ENCODE data around the gene GDA.
A peak's percentile ranks its signal among the peaks of the same experiment; 100 is the strongest.
"Not testable (repeated sequence)": the region's sequence is repeated elsewhere in the genome, so short reads cannot be mapped to it uniquely, and the experiment has no call there.

GDA gene

DNA sequence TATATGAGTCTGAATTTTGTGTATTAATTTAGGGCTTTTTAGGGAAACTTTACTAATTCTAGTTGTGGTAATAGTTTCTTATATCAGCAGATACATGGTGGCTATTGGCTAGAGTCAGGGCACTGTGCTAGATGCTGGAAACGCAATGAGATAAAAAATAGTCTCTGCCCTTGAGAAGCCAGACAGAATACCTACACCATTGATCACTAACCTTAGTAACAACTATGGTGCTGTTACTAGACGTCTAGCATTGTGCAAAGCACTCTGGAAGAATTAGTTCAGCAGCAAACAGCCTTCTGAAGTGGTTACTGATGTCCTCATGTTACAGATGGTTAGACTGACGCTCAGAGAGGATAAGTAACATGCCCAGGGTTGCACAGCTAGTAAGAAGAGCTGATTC is 61.8 kb downstream of the GDA start:
- DNase-seq: no peak

- DNase-seq: no peak
These were observed 64.7 kb downstream of the GDA start for GRCh38 chr9:72213906-72214305.

DNA sequence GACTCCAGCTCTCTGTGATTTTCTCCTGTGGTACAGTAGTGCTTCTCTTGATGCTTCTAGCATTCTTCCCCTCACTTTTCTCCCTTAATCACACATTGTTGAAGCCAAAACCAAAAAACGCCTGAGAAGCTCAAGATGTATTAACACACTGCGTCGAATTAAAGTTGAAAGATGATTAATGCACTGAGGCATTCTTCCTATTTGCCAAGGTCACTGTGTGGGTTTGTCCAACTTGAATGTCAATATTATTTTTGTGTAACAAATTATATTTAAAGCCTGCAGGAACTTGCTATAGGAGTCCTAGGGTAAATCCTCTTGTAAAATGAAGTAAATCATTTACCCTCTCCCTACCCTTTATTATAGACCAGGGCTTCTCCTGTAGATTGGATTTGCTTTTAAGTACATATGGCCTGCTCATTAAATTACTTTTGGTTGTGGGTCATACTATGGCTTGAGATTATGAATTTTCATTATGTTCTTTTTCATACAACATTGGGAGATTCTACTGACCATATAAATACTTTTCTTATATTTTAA is 68.1 kb downstream of the GDA start:
- no peak for DNase-seq

- DNase-seq: no peak
These were observed 71.3 kb downstream of the GDA start for GRCh38 chr9:72220589-72220988.

- no peak for DNase-seq
These were observed 77.0 kb downstream of the GDA start for GRCh38 chr9:72226146-72226812.

- DNase-seq: no peak
These were observed 79.0 kb downstream of the GDA start for GRCh38 chr9:72228282-72228681.

- DNase-seq: no peak
These were observed 83.5 kb downstream of the GDA start for GRCh38 chr9:72232778-72233177.

GRCh38 chr9:72247549-72247948 is 98.3 kb downstream of the GDA start:
- no peak for DNase-seq

- DNase-seq: no peak
These were observed 102.3 kb downstream of the GDA start for GRCh38 chr9:72251589-72251988.

DNA sequence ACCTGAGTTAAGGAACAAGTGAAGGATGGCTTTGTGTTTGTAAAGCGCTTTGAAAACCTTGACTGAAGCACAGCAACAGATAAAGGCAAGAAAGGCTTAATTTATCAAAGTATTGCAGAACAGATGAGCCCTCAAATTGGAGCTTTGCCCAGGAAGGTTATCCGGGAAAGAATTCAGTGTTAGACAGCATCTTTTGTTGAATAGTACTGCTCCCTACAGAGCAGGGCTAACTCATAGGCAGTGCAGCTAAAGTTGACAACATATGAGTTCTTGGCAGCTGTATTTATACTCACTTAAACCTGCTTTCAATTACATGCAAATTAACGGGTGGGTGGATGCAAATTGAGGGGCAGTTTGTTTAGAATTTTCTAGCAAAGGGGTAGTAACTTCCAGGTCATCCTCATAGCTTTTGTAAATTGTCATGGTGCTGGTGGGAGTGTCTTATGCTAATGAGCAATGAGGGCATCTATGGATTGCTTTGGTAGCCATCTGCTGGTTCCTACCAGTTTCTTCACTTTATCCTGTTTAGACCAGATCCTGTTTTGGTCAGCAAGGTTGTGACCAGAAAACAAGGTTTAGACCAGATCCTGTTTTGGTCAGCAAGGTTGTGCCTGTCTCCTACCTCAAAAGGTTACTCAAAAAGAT is 105.8 kb downstream of the GDA start:
- no peak for DNase-seq

DNA sequence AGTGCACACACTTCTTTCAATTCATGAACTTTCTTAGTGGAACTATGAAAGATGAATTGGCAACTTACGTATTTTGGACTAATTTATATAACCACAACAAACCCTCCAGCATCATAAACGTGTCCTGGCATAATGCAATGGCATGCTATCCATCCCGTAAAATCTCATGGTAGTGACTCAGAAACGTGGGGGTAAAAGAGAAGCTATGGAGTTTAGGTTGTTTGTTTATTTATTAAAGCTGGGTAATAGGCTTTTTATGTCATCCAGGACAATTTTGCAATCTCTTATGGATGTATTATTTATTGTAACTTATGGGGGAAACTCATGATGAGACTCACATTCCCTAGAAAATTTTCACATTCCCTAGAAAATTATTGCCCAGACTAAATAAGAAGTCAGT is 106.3 kb downstream of the GDA start:
- DNase-seq: no peak

GRCh38 chr9:72256931-72257330 is 107.7 kb downstream of the GDA start:
- DNase-seq: no peak

DNA sequence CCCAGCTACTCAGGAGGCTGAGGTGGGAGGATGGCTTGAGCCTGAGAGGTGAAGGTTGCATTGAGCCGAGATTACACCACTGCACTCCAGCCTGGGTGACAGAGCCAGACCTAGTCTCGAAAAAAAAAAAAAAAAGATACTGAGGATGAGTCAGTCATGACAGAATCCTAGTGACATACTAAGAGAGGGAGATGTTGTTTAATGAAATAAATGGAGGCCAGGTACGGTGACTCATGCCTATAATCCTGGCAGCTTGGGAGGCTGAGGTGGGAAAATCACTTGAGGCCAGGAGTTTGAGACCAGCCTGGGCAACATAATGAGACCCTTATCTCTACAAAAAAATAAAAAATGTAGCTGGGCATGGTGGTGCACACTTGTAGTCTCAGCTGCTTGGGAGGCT is 108.6 kb downstream of the GDA start:
- DNase-seq: no peak

GRCh38 chr9:72262063-72262462 is 112.8 kb downstream of the GDA start:
- no peak for DNase-seq

GRCh38 chr9:72263572-72263971 is 114.3 kb downstream of the GDA start:
- no peak for DNase-seq

DNA sequence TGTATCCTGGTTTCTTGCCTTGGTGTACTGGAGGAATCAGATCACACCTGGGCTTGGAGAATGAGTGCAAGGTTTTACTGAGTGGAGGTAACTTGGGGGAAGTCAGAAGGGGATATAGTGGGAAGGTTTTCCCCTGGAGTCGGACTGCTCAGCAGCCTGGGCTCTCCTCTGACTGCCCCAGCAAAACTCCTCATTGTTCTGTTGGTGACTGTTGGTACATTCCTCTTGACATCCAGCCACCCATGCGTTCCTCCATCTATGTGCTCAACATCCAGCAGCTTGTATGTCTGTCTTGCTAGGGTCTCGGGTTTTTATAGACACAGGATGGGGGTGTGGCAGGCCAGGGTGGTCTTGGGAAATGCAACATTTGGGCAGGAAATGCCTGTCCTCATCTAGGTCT is 119.7 kb downstream of the GDA start:
- no peak for DNase-seq

GRCh38 chr9:72270359-72270758 is 121.1 kb downstream of the GDA start:
- DNase-seq: not testable (repeated sequence)

DNA sequence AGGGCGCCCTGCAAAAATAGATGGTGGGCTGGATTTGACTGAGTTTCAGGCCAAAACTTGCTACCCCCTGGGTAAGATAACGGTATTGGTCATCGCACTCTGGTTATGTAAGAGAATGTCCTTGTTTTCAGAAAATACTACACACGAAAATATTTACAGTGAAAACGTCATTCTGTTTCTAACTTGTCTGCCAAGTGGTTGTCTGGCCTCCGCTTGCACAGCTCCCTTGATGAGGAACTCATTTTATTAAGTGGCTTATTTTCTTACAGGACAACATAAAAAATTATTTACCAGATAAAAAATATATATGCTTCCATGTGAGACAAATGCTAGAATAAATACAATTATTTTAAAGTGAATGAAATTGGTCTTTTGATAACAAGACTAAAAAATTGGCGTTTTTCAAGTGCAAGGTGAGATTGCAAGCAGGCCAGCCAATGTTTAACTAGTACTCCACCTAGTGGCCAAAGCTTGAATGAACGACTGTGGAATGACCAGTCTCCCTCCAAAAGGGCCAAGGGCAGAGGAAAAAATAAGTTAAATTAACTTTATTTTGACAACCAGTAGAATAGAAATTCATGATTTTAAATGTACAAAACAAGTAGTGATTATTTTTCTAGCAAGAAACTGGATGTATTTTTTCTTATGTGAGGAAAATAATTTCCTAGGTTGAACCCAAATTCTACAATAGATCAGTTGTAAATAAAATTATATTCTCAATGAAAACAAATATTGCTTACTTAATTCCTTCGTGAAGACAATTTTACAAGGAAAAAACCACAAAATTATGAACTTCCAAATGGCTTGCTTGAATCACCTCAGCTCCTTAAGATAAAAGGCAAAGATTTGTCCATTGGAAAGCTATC is 122.6 kb downstream of the GDA start:
- peak; percentile 66 for DNase-seq

GRCh38 chr9:72274441-72274840 is 125.2 kb downstream of the GDA start:
- DNase-seq: no peak

DNA sequence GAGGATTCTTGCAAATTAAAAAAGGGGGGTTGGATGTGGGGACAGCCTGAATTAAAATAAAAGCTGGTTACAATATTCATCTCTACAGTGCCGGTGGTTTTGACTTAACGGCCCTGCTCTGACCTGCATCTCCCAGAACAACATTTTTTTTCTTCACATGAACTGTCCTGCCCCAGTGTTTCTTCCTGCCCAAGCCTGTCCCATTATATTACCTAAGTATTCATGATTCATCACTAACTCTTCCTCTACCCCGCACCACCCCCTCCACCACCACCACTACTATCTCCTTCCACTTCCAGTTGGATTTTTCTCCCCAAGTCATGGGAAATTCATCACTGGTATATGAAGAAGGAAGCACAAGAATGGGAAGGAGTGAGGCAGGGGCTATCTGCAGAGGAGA is 125.7 kb downstream of the GDA start:
- no peak for DNase-seq

- DNase-seq: no peak
These were observed 127.2 kb downstream of the GDA start for GRCh38 chr9:72276429-72276828.

- DNase-seq: no peak
These were observed 129.7 kb downstream of the GDA start for GRCh38 chr9:72278959-72279358.

DNA sequence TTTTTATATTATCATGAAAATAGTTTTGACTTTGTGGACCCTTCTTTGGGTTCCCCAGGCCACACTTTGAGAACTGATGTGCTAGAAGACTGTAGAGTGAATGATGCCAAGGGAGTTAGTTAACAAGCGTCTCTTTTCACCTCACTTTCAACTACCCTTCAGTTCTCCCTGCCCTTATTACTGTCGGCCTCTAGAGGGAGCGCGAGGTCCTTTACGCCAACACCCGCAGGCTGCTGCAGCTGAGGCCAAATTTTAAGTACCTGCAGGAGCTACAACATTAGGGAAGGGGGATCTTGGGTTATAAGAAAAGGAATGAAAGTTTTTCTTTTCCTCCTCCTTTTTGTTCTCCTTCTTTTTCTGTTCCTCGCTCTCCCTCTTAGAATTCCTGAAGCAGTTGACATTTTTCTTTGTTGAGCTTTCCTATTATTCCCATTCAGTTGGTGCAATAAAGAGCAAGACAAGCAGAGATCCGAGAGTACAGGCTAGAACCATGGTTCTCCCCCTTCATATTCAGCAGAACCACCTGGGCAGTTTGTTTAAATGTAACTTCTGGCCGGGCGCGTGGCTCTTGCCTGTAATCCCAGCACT is 131.8 kb downstream of the GDA start:
- peak; percentile 66 for DNase-seq

Measured in activated CD4-positive, alpha-beta T cell treated with anti-CD3 and anti-CD28 coated beads, Interleukin-2, amount 50 U/mL, for 16 hours (primary cell).